Right lung (tissue), 5 donors: ENCODE results near the gene ITGAV. TPM values are rescaled to one million over a fixed set of nuclear protein-coding genes. Genes with fewer than 3 reads are reported as not detected.

ENCODE experiments used
- DNase-seq, 2 donors: peaks; one replicate each; pipeline ENCODE4 v3.0.0-alpha.2; 2013
- polyA plus RNA-seq, 5 donors: library from polyadenylated mRNA; unstranded; fragments of 120-200 nt; gene quantifications; one replicate each; pipeline versions ENCODE4 v1.2.1 to v1.2.3, GENCODE V29; 2013; ENCODE audit warnings: inconsistent platforms in 1 of 5, low replicate concordance in 1 of 5; ENCODE audit not compliant: insufficient read length in 5 of 5, insufficient read depth in 1 of 5

ITGAV gene
- polyA plus RNA-seq, 5 donors, result 36.0 to 65.4 (median 62.1) TPM

DNA sequence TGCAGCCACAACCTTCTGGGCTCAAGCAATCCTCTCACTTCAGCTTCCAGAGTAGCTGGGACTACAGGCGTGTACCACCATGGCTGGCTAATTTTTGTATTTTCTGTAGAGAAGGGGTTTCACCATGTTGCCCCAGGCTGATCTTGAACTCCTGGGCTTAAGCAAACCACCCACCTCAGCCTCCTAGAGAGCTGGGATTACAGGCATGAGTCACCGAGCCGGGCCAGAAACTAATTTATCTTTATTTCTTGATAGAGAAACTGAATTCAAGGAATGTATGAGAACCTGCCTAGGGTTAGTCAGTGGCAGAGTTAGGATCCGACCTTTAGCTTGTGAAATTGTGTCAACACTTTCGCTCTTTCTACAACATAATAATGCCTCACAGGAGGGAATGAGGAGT, 19.3 kb upstream of the ITGAV start:
- DNase-seq, result no peak

DNA sequence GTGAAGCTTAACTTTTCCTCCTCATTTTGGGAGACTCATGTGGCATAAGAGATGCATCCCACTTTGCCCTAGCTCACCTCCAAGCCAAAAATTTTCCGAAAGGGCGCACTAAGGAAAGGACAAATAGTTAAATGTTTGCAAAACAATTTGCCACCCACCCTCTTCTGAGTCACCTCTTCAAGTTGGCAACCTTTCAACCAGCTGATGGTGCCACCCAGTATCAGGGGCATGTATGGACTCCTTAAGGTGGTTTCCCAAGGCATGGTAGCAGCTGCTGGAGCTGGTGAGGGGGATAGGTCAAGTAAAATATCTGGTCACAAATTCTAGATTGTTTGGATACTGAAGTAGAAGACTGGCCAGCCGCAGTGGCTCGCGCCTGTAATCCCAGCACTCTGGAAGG, 17.2 kb upstream of the ITGAV start:
- DNase-seq, result no peak

DNA sequence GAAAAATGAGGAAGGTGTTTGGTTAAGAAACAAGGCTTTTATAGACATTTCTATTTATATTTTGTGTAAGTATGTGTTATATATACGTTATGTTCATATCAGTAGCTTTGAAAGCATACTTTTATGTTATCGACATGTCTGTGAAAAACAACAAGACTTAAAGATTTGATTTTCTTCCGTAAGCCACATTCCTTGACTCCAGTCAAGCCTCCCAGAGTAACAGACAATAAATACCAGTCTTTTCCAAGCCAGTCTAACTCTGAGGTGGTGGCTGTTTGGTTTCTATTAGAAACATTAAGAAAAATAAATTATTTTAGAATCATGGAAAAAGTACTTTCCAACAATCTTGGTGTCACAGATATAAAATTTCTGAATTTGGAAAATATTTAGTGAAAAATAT, 16.3 kb upstream of the ITGAV start:
- DNase-seq, result no peak

DNA sequence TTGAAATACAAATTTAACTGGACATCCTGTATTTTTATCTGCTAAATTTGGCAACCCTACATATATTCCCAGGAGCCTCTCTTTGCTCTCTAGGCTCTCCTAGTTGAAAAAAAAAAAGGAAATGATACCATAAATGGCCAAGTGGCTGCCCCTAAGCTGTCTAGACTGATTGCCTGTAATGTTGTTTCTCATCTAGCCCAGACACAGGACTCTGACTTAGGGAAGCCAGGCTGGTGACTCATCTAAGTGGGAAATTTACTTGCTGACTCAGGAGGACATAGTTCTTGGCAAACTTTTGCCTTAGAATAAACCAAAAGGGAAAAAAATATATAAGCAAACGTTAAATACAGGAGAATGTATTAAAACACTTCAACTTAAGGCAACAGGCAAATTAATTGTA, 14.6 kb upstream of the ITGAV start:
- peak; percentile 50 to 60 for DNase-seq

DNA sequence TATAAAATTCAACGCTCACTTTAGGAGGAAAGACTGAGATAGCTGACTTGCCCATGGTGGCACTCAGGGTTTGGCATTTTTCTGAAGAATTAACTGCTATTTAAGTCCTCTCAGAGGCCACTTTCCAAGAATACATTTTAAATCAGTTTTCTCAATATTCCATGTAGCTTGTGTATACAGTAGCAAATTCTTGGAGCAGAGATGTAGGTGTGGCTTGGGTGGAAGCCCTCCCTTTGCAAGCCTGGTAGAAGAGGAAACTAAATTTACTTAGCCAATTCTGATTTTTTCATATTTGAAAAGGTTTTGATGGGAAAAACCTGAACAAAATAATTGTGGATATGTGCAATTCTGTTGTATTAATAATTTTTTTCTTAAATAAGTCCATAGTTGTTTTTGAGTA, 14.0 kb upstream of the ITGAV start:
- DNase-seq, result no peak

DNA sequence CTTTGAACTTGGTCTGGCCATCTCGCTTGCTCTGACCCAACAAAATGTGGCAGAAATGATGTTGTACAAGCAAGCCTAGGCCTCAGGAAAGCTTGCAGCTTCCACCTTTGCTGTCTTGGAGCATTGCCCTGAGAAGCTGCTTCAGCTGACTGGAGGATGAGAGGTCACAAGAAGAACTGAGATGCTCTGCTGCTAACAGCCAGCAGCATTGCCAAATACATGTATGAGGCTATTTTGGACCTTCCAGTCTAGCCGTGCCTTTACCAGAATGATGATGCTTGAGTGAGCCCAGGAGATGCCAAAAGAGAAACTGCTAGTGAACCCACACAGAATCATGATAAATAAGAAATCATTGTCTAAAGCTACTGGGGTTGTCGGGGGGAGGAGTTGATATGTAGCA, 13.2 kb upstream of the ITGAV start:
- no peak for DNase-seq

DNA sequence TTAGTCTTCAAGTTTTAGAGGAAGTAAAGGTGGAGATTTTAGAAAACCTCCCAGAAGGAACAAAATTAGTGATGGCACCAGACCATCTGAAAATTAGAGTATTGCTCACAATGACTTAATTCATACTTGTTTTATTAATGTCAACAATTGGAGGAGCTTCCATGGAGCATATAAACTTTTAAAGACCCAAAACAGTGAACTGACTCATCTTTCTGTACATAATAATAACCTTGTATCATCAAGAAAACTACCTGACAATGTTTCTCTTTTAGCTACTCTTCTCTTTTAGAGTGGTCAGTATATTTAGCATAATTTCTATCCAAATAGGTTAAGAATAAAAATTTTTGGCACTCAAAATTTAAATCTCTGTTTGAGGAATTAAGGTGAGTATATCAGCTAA, 7.2 kb upstream of the ITGAV start:
- no peak for DNase-seq

DNA sequence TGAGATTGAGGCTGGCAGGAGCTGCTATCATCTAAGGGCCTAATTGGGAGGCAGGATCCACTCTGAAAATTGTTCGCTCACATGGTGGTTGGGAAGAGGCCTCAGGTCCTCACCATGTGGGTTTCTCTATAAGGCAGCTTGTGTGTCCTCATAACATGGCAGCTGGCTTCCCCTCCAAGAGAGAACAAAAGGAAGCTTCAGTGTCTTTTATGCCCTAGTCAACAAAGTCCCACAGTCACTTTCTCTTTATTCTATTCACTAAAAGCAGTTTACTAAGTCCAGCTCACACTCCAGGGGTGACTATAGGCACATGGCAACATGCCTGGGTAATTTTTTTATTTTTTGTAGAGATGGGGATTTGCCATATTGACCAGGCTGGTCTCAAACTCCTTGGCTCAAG, 5.8 kb upstream of the ITGAV start:
- no peak for DNase-seq

DNA sequence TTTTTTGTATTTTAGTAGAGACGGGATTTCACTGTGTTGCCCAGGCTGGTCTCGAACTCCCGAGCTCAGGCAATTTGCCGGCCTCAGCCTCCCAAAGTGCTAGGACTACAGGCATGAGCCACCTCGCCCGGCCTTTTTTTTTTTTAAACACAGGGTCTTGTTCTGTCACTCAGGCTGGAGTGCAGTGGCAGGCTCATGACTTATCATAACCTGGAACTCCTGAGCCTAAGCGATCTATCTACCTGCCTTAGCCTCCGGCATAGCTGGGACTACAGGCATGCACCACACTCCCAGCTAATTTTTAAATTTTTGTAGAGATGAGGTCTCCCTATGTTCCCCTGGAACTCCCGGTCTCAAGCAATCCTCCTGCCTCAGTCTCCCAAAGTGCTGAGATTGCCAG, 1.4 kb upstream of the ITGAV start:
- no peak for DNase-seq

DNA sequence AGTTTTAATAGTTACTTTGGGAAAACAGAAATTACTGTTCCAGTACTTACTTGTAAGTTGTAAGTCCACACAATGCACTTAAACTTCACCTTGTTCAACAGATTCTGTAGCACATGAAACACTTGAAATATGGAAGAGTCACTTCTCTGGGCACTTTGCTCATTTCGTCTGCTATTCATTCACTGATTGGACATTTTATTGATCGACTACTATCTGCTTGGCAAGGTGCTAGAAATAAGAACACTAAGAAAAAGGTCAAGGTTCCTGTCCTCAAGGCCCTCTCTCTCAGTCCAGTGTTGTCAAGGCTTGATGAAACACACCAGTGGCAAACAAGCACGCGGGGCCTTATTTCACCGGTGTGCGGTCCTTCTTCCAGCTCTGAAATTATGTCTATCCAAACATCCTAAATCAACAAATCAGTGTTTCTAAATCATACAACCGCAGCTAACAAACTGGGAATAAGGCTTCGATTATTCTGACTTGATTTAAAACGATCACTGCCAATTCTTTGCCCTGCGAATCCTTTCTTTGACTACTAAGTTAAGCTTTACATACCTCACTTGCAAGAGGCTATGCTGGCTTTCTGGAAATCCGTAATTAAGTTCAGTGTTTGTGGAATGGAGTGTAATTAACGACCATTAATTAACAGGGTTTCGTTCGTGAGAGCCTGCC, 780 bp upstream of the ITGAV start:
- no peak for DNase-seq

DNA sequence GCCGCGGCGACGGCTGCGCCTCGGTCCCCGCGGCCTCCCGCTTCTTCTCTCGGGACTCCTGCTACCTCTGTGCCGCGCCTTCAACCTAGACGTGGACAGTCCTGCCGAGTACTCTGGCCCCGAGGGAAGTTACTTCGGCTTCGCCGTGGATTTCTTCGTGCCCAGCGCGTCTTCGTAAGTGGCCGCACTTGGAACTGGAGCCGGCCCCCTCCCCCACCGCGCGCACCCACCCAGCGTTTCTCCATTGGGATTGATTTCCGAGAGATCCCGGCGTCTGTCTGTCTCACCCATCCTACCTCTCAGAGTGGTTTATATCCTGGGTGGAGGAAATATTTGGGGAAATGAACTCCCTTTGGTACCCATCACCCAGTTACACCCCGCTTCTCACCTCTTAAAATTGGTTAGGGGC, 498 bp downstream of the ITGAV start:
- peak; percentile 64 to 70 for DNase-seq

DNA sequence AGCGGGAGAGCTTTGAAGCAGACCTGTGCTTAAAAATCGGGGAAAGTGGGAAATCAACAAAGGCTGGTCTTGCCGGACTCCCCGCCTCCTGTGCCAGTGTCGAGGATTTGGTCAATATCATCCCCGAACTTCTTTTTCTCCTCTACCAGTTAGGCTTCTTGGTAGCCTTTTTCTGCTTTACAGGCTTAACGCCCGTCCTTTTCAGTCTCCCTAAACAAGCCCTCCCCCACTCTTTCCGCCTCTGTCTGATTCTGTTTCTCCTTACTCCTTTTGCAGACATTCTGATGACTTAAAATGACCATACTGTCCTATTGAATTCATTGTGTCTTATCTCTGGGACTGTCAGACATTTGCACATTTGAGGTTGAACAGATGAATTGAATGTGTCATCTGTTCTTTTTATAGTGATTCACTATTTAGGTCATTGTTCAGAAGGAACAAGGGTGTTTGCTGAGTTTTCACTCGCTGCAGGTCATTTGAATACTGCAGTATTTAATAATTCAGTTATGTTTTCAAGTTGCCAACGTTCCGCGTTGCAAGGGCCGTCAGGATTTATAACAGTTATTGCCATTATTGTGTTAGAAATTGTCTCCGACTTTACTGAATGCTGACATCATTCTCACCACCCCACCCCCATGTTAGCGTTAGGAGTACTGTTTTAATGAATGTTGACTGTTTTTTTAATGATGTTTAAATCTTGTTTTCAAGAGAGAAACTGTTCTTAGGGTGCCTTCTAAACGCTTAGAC, 1.1 kb downstream of the ITGAV start:
- peak; percentile 39 to 63 for DNase-seq

DNA sequence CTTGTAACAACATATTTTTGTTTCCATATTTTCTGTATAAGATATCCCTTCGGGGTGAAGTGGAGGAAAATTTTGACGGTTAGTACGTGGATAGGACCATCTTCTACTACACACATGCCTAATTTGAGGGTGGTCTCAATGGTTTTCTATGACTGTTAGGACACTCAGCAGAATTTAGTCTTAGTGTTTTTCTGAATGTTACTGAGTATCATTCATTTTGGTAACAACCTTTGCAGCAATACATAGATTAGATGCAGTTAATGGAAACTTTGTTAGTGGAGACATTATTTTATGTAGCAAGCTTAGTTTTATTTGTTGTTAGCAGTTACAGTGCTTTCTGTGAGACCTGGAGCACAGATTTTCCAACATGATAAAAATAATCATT, 1.6 kb downstream of the ITGAV start:
- no peak for DNase-seq

DNA sequence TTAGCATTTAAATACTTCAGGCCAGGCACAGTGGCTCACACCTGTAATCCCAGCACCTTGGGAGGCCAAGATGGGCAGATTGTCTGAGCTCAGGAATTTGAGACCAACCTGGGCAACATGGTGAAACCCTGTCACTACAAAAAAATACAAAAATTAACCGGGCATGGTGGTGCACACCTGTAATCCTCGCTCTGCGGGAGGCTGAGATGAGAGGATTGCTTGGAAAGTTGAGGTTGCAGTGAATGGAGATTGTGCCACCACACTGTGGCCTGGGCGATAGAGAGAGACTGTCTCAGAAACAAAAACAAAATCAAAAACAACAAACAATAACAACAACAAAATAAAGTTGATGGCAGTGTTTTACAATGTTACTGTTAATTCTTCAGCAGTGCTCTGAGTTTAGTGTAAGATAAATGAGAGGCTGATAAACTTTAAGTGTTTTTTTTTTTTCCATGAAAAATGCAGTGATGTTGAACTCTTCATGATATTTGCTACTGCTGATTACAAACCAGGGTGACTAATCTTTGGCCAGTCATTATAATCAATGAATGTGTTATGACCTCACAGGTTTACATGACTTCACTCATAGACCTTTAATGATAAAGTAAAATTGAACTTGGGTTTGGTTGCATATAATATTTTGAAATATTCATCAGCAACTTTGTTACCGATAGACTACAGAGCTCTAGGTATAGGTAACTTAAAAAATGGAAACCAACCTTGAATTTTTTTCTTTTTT, 2.5 kb downstream of the ITGAV start:
- no peak for DNase-seq

DNA sequence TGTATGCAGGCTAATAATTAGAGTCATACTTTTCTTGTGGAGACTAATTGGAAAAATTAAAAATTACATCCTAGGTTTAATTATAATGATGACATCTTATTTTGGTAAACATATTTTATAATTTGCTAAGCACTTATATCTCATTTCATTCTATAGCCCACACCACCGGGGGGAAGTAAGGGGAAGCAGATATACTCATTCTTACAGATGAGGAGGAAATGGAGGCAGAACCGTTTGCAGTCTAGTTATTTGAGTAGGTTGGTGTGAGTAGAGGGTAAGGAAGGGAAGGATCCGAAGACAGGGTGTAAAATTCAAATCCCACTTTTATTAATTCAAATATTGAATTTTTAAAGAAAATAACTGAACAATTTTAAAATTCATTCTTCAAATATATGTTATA, 3.7 kb downstream of the ITGAV start:
- DNase-seq, result no peak

DNA sequence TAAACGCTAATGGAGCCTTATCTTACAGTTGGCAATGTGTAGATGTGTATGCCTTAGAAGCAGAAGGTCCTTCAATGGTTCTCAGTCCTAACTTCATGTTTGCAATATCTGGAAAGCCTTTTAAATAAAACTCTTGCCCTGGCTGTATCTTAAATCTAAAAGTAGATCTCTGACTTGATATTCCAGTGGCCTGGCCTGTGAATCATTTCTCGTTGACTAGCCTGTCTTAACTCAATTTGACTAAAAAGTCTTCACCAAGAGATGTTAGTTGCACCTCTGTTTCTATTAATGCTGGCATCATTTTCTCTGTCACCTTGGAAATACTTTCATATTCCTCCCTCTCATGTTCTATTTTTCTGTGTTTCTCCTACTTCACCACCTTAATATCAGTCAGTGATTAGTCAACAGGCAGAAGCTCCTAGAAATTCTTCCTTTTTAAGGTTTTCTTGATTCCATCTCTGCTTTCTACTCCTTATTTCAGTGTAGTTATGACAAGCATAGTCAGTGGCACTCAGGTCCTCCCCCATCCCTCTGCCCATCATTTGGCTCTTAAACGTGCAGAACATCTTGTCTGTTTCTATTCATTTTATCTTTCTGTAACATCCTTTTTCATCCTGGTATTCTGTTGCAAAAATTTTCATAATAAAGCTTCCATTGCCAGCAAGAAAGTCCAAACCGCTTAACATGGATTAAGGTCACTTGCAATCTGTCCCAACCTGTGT, 4.3 kb downstream of the ITGAV start:
- no peak for DNase-seq

DNA sequence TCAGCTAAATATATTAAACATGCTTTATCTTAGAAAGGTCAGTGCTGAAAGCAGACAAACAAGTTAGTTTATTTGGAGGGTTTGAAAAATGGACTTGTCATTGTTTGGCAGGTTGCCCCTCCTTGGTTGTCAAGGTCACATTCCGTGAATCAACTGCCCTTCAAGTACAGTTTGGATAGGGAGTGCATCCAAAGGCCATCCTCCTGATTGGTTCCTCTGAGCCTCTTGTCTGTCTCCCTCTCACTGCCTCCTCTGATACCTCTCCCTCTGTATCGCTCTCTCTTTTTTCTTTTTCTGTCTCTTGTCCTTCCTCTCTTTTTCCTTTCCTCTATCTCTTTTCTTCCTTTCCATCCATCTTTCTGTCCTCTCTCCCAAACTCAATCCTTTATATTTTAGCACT, 5.4 kb downstream of the ITGAV start:
- DNase-seq, result peak in 1 of 2 donors; percentile 5

DNA sequence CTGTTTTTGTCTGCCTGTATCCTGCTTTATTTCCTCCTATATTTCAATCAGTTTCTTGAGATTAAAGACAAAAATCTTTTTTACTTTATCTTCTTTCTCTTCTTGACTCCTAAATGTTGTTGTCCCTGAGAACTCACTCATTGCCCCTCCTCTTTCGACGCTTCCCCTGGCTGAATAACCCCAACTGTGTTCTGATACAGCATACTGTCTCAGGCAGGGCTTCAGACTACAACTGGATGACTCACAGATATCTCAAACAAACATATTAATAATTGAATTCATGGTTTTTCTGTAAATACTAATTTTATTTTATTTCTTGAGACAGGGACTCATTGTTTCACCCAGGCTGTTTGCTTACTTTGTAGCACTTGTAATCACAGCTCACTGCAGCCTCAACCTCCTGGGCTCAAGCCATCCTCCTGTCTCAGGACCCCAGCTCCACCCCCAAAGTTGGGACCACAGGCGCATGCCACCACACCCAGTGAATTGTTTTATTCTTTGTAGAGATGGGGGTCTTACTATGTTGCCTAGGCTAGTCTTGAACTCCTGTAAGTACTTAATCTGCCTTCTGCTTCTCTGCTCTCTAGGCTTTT, 9.4 kb downstream of the ITGAV start:
- no peak for DNase-seq

DNA sequence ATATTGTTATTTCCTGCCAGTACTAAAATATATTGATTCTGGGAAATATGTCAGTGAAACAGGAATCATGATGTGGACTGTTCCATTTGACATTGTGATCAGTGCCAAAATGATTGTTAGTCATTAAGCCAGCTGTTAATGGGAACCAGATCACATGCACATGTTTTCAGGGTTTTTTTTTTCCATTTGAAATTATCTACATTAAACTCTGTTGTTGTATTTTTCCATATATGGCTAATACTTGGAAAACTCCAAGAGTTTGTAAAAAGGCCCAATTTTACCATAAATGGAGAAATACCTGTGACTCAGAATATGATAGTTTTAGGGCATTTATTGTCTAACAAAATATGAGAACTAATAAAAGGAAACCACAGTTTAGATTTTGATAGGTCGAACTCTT, 13.4 kb downstream of the ITGAV start:
- no peak for DNase-seq

DNA sequence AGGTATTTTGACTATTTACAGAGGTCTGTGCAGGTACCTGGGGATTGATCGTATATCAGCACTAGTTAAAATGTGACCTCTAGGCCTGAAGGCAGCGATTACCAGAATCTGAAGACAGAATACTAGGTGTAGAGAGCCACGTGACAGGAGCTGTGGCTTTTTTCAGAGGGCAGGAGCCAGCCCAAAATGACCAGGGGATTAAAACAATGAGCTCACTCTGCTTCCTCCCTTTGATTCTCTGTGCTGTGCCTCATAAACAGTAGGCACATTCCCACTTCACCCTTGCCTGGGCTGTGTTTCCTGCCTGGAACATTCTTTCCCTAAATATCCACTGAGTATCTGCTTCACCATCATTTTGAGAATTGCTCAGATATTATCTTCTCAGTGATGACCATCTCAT, 15.2 kb downstream of the ITGAV start:
- DNase-seq, result no peak

DNA sequence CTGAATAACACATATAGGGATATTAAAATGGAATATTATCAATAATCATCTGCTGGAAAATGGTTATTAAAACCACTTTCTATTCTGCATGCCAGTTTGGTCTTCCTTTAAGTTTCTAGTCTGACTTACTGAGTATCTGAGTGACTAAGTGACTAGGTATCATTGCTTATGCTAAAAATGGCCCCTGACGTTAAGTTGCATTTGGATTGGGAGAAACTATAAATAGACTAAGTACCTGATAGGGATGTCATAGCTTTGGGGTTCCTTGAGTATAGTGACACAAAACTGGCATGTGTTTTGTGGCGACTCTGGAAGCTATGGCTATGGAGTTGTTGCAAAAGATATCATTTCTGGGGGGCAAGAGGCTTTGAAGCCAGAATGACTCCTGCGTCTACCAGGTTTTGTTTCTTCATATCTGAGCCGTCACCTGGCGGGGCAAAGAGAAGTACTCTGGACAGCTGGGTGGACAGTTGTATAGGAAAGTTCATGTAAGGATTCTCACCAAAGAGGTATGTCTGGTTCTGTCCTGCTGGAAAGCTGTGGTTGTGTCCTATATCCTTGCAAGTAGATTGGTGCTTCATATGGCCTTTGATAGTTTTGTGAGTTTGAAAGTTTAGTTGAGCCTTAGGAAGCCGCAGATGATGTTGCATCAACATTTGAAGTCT, 17.9 kb downstream of the ITGAV start:
- no peak for DNase-seq
